ENCODE results near the gene INCA1. TPM values are rescaled to one million over a fixed set of nuclear protein-coding genes. Genes with fewer than 3 reads are reported as not detected.

The INCA1 gene
- total and polyA plus RNA-seq, 2 of the 13 experiments (the other 11 are each of a cell fraction or from before 2014, with no cell fraction given) = 0.93 to 2.6 TPM

DNA sequence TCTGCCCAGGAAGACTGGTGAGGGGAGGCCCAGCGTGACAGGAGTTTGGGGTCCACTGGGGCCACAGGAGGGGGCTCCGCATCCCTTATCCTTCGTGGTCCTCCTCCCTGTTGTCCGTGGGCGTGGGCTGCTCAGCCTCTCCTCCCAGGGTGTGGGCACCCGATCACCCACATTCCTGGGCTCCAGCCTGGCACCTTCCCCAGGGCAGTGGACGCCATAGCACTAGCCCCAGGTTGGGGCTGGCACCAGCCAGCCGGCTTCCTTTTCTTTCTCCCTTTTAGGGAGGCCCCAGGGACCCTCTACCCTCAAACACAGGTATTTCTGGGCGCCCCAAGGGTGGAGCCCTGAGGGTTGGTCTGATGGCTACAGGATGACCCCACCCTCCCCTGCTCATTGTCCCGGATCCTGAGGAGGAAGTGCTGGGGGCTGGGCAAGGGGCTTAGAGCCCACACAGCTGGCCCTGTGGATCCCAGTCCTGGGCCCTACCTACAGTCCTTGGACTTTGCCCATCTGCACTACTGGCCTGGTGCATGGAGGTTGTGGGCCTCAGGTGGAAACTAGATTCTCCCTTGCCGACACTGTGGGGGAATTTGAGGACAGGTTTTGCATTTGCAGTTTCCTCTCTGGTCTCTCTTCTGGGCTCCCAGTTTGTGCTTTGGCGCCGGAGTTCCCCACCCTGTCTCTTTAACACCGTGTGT is 1.6 kb upstream of the INCA1 start (continued):
- TF ChIP-seq ETV5 (CRISPR knock-in tag; IDR thresholded peaks at IDR 0.05; ENCODE audit: borderline replicate concordance) (peak; percentile 69), IRX3 (CRISPR knock-in tag; IDR thresholded peaks at IDR 0.05; ENCODE audit: borderline replicate concordance, low read depth) (no peak), RBM39 (IDR thresholded peaks at IDR 0.05; ENCODE audit: low read depth, low read length, poor library complexity, severe bottlenecking) (peak; percentile 25), ZNF430 (CRISPR knock-in tag; IDR thresholded peaks at IDR 0.05) (peak; percentile 42; the same call in 1 of the 2 replicates), ZMYM3 (CRISPR knock-in tag; IDR thresholded peaks at IDR 0.05) (peak; percentile 50; the same call in 1 of the 2 replicates), DMAP1 (CRISPR knock-in tag; IDR thresholded peaks at IDR 0.05) (peak; percentile 76), EZH2 (conservative IDR thresholded peaks at IDR 0.05; ENCODE audit: low read depth, low read length) (no peak), ZNF317 (CRISPR knock-in tag; IDR thresholded peaks at IDR 0.05) (peak; percentile 64; the same call in 1 of the 2 replicates), ZNF607 (CRISPR knock-in tag; IDR thresholded peaks at IDR 0.05; ENCODE audit: borderline replicate concordance) (peak; percentile 6; the same call in 1 of the 2 replicates), ONECUT2 (CRISPR knock-in tag; IDR thresholded peaks at IDR 0.05) (no peak), SIN3A (IDR thresholded peaks at IDR 0.05; ENCODE audit: borderline replicate concordance, low read depth, low read length) (0 out of 2 replicates have a peak, but pooled peaks have one; percentile 43), HOXD1 (CRISPR knock-in tag; IDR thresholded peaks at IDR 0.05) (no peak), YEATS2 (CRISPR knock-in tag; IDR thresholded peaks at IDR 0.05; ENCODE audit: borderline replicate concordance) (peak; percentile 83; the same call in 1 of the 2 replicates)
- TF ChIP-seq, protein P1, sequence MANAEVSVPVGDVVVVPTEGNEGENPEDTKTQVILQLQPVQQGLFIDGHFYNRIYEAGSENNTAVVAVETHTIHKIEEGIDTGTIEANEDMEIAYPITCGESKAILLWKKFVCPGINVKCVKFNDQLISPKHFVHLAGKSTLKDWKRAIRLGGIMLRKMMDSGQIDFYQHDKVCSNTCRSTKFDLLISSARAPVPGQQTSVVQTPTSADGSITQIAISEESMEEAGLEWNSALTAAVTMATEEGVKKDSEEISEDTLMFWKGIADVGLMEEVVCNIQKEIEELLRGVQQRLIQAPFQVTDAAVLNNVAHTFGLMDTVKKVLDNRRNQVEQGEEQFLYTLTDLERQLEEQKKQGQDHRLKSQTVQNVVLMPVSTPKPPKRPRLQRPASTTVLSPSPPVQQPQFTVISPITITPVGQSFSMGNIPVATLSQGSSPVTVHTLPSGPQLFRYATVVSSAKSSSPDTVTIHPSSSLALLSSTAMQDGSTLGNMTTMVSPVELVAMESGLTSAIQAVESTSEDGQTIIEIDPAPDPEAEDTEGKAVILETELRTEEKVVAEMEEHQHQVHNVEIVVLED (CRISPR knock-in tag; IDR thresholded peaks at IDR 0.05; ENCODE audit: borderline replicate concordance) = peak; percentile 19; the same call in 1 of the 2 replicates
- TF ChIP-seq, protein P2, sequence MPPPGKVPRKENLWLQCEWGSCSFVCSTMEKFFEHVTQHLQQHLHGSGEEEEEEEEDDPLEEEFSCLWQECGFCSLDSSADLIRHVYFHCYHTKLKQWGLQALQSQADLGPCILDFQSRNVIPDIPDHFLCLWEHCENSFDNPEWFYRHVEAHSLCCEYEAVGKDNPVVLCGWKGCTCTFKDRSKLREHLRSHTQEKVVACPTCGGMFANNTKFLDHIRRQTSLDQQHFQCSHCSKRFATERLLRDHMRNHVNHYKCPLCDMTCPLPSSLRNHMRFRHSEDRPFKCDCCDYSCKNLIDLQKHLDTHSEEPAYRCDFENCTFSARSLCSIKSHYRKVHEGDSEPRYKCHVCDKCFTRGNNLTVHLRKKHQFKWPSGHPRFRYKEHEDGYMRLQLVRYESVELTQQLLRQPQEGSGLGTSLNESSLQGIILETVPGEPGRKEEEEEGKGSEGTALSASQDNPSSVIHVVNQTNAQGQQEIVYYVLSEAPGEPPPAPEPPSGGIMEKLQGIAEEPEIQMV (CRISPR knock-in tag; IDR thresholded peaks at IDR 0.05; ENCODE audit: low read depth) = no peak
- TF ChIP-seq, protein P3, sequence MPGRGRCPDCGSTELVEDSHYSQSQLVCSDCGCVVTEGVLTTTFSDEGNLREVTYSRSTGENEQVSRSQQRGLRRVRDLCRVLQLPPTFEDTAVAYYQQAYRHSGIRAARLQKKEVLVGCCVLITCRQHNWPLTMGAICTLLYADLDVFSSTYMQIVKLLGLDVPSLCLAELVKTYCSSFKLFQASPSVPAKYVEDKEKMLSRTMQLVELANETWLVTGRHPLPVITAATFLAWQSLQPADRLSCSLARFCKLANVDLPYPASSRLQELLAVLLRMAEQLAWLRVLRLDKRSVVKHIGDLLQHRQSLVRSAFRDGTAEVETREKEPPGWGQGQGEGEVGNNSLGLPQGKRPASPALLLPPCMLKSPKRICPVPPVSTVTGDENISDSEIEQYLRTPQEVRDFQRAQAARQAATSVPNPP (CRISPR knock-in tag; IDR thresholded peaks at IDR 0.05) = no peak
- TF ChIP-seq, protein P4, sequence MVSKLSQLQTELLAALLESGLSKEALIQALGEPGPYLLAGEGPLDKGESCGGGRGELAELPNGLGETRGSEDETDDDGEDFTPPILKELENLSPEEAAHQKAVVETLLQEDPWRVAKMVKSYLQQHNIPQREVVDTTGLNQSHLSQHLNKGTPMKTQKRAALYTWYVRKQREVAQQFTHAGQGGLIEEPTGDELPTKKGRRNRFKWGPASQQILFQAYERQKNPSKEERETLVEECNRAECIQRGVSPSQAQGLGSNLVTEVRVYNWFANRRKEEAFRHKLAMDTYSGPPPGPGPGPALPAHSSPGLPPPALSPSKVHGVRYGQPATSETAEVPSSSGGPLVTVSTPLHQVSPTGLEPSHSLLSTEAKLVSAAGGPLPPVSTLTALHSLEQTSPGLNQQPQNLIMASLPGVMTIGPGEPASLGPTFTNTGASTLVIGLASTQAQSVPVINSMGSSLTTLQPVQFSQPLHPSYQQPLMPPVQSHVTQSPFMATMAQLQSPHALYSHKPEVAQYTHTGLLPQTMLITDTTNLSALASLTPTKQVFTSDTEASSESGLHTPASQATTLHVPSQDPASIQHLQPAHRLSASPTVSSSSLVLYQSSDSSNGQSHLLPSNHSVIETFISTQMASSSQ (IDR thresholded peaks at IDR 0.05; ENCODE audit: low read depth) = no peak; the same call in 1 of the 2 replicates
- TF ChIP-seq, protein P4 (CRISPR knock-in tag; IDR thresholded peaks at IDR 0.05; ENCODE audit: borderline replicate concordance) = peak; percentile 57; the same call in 1 of the 2 replicates

Data from HepG2 (cell line).